GM21723 (cell line): ENCODE data around the gene TRIM49D1.
"Not testable (repeated sequence)": the region's sequence is repeated elsewhere in the genome, so short reads cannot be mapped to it uniquely, and the experiment has no call there.

ENCODE experiments used
- ATAC-seq: cut with Tn5 transposase; IDR thresholded peaks from one replicate; pipeline ENCODE4 v1.9.1; 2021; ENCODE audit warnings: mild to moderate bottlenecking, moderate library complexity; ENCODE audit not compliant: unreplicated experiment

Gene TRIM49D1

GRCh38 chr11:89922195-89922660, at the start of gene TRIM49D1:
Gene TRIM49D1, minus strand, starts transcription at chr11:89922245. Its CDS starts 4,535 bp downstream, at chr11:89917710.
- no peak for ATAC-seq

GRCh38 chr11:89965737-89966136, 43.7 kb upstream of the TRIM49D1 start, which contains the start of gene TRIM64:
Gene TRIM64, plus strand, starts transcription at chr11:89966037. Its CDS starts 2,467 bp downstream, at chr11:89968504.
- ATAC-seq, result not testable (repeated sequence)

- not testable (repeated sequence) for ATAC-seq
These were observed 38.8 kb upstream of the TRIM49D1 start for GRCh38 chr11:89960833-89961232.

- not testable (repeated sequence) for ATAC-seq
These were observed 1.7 kb upstream of the TRIM49D1 start, which contains the start of gene TRIM49D2 for GRCh38 chr11:89923764-89924163. Gene TRIM49D2, plus strand, starts transcription at chr11:89924064. Its CDS starts 2,698 bp downstream, at chr11:89926762.

GRCh38 chr11:89900809-89901208, 21.2 kb downstream of the TRIM49D1 start:
- ATAC-seq, result not testable (repeated sequence)

- ATAC-seq, result not testable (repeated sequence)
These were observed 28.8 kb downstream of the TRIM49D1 start for GRCh38 chr11:89893245-89893644.

GRCh38 chr11:89877511-89877910, 44.5 kb downstream of the TRIM49D1 start:
- ATAC-seq, result not testable (repeated sequence)

- ATAC-seq, result not testable (repeated sequence)
These were observed 49.5 kb downstream of the TRIM49D1 start for GRCh38 chr11:89872588-89872987.

GRCh38 chr11:89865223-89865622, 56.8 kb downstream of the TRIM49D1 start:
- ATAC-seq, result not testable (repeated sequence)

- not testable (repeated sequence) for ATAC-seq
These were observed 57.9 kb downstream of the TRIM49D1 start for GRCh38 chr11:89863906-89864704.
